Epithelial cell of esophagus (primary cell): ENCODE measurements around the gene DCAF5.

Experiments used
- DNase-seq: peaks from one replicate; pipeline ENCODE4 v3.0.0; 2010; ENCODE audit warnings: low read depth
- H3K4me3 ChIP-seq: 2 replicates; pipeline ENCODE4 v1.5.1; 2011; ENCODE audit warnings: mild to moderate bottlenecking, low read length, control low read depth
- CTCF ChIP-seq: IDR thresholded peaks from 2 replicates; pipeline ENCODE4 v1.5.1; 2011; ENCODE audit warnings: low read depth, mild to moderate bottlenecking, low read length, control low read depth, inconsistent platforms; ENCODE audit not compliant: insufficient read depth; ENCODE audit errors: missing control alignments

DCAF5 gene

GRCh38 chr14:69114763-69115162, 38.2 kb downstream of the DCAF5 start:
- TF ChIP-seq CTCF, result no peak
- DNase-seq, result no peak

DNA sequence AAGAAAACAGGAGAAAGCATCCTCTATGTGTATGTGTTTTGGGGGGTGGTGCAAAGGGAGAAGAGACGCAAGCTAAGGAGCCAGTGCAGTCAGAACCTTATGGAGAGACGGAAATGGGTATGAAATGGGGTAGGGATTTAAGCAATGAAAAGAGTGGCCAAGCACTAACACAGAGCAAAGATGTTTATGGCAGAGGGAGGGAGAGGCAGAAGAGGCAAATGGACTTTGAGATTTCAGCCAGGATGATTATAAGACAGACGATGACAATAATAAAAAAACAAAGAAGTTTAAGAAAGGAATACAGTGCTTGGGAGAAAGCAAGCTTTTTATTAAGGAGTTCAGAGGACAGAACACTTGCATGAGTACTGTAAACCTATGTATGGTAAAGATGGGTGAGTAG, 44.6 kb downstream of the DCAF5 start:
- no peak for DNase-seq
- no peak overlapping the region for H3K4me3 ChIP-seq
- no peak for TF ChIP-seq CTCF

More at GRCh38 chr14:69114763-69115162, 38.2 kb downstream of the DCAF5 start:
- H3K4me3 ChIP-seq, result no peak overlapping the region

DNA sequence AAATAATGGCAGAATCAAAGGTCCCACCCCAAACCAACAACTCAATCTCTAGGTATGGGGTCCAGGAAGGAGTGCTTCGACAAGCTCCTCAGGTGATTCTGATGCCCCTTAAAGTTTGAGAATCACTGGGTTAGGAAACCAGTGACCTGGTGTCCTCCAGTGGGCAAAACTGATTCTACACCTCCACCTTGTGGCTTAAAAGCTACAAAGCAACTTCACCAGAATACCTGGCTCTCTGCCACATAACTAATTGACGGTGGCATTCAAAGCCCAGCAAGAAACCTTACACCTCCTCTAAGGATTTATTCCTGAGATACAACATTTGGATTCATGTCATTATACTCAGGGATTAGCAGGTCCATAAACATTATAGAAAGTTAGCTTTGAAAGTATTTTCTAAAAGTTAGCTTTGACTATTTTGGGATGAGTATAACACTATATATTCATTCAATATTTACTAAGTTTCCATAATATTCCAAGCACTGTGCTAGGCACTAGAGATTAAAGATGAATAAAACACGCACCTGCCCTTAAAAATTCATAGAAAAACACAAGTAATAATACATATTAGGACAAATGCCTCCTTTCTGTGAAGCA, 45.4 kb downstream of the DCAF5 start:
- H3K4me3 ChIP-seq, result no peak overlapping the region
- peak; percentile 80 for TF ChIP-seq CTCF
- peak; percentile 77 for DNase-seq

DNA sequence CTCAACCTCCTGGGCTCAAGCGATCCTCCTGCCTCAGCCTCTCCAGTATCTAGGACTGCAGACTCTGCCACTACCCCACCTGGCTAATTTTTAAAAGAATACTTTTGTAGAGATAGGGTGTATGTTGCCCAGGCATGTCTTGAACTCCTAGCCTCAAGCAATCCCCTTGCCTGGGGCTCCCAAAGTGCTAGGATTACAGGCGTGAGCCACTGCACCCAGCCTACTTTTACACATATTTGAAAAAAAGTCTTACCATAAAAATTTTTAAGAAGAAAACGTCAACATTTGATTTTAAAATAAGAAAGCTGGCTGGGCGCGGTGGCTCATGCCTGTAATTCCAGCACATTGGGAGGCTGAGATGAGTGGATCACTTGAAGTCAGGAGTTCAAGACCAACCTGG, 46.5 kb downstream of the DCAF5 start:
- no peak overlapping the region for H3K4me3 ChIP-seq
- TF ChIP-seq CTCF, result no peak
- DNase-seq, result no peak

- DNase-seq, result peak; percentile 76
These were observed 47.6 kb downstream of the DCAF5 start for GRCh38 chr14:69105326-69105725.

DNA sequence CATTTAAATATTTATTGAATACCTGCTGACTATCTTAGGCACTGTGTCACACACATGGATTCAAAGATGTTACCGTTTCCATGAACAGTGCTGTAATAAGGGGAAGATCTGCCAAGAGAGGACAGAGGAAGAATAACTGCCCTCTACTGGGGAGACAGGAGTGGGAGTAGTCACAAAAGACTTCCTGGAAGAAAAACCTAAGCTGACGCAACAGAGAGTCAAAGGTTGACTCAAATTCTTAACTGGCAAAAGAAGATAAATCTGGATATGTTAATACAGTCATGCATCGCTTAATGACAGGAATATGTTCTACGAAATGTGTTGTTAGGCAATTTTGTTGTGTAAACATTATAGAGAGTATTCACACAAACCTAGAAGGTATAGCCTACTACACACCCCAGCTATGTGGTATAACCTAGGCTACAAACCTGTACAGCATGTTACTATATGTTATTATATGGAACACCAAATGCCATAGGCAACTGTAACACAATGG, 51.5 kb downstream of the DCAF5 start:
- DNase-seq, result peak; percentile 90
- TF ChIP-seq CTCF, result peak; percentile 79
- no peak overlapping the region for H3K4me3 ChIP-seq

More at GRCh38 chr14:69105326-69105725, 47.6 kb downstream of the DCAF5 start:
- no peak for TF ChIP-seq CTCF
- no peak overlapping the region for H3K4me3 ChIP-seq

DNA sequence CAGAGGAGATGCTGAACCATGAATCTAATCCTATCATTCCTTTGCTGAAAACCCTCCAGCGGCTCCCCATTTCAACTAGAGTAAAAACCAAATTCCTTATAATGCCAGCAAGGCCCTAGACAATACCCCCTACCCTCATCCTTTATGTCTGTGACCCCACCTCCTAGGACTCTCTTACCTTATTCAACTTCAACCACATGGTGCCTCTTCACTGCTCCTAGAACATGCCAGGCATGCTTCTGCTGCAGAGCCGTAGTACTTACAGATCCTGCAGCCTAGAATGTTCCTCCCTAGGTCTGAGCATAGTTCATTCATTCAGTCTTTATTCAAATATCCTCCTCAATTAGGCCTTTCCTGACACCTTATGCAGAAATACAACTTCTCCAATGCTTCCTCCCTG, 54.9 kb downstream of the DCAF5 start:
- no peak overlapping the region for H3K4me3 ChIP-seq
- no peak for TF ChIP-seq CTCF
- no peak for DNase-seq
